Heart left ventricle (tissue), 13 donors: ENCODE measurements around the gene RABIF.

ENCODE experiments used
- POLR2A ChIP-seq, 2 donors: fragments of 450-650 bp; IDR thresholded peaks; one replicate each; pipeline ENCODE4 v1.6.1; 2017; ENCODE audit warnings: antibody characterized with exemption in 2 of 2, mild to moderate bottlenecking in 2 of 2, moderate library complexity in 2 of 2
- TF ChIP-seq, protein P1 (sequence below), 12 donors: fragments of 200-600 bp; sonication (generic) in 4 of 12; IDR thresholded peaks; one replicate each; pipeline versions ENCODE4 v1.5.0 to v1.8.0; 2018 to 2022; ENCODE audit warnings: antibody characterized with exemption in 12 of 12, mild to moderate bottlenecking in 5 of 12
- donor health status: ischemic (EF 13 %, LVEDD 7.1; RV severe dilation, severe dysfunction).
- donor health status: DM: no; HTN: yes; CAD: no.
- donor health status: DM: no; HTN: no; CAD: no.
- donor health status: ischemic (EF 25% LVEDD 6.9; RV normal size, moderate dysfunction).
- donor health status: ischemic (EF 25% LVEDD 5.7; RV mildly dilated, moderate dysfunction).
- donor health status: ischemic (EF 35%, LVEDD 5.7; RV mildly dilated, moderate dysfunction).
- donor health status: nonischemic (EF 11% LVEDD 7.7; RV severe dilation, severe dysfunction).
- donor health status: DM: yes; HTN: yes; CAD: no.
- donor health status: PGD.
- donor health status: ischemic (EF 29% LVEDD 5.4; RV normal size, mild dysfunction).
- donor health status: nonischemic (EF 23%, LVEDD 6.1; RV moderate dilation, normal function).

DNA sequence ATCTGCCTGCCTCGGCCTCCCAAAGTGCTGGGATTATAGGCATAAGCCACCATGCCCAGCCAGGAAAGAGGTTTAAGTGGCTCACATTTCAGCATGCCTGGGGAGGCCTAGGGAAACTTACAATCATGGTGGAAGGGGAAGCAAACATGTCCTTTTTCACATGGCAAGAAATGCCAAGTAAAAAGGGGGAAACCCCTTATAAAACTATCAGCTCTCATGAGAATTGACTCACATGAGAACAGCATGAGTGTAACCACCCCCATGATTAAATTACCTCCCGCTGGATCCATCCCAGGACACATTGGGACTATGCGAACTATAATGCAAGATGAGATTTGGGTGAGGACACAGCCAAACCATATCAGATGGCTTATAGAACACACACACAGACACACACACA, 46.9 kb upstream of the RABIF start:
- TF ChIP-seq, protein P1, sequence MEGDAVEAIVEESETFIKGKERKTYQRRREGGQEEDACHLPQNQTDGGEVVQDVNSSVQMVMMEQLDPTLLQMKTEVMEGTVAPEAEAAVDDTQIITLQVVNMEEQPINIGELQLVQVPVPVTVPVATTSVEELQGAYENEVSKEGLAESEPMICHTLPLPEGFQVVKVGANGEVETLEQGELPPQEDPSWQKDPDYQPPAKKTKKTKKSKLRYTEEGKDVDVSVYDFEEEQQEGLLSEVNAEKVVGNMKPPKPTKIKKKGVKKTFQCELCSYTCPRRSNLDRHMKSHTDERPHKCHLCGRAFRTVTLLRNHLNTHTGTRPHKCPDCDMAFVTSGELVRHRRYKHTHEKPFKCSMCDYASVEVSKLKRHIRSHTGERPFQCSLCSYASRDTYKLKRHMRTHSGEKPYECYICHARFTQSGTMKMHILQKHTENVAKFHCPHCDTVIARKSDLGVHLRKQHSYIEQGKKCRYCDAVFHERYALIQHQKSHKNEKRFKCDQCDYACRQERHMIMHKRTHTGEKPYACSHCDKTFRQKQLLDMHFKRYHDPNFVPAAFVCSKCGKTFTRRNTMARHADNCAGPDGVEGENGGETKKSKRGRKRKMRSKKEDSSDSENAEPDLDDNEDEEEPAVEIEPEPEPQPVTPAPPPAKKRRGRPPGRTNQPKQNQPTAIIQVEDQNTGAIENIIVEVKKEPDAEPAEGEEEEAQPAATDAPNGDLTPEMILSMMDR (IDR thresholded peaks at IDR 0.05): no peak
- TF ChIP-seq POLR2A (IDR thresholded peaks at IDR 0.05): no peak
